A549 treated with AZD2906 at 1 μM for 4 hours (cell line): ENCODE measurements around the gene CCL5. TPM values are rescaled to one million over a fixed set of nuclear protein-coding genes. Genes with fewer than 3 reads are reported as not detected.

ENCODE experiments used
- total RNA-seq: library from RNA; stranded (reverse); fragments of 200-300 nt; extraction: Qiagen RNA extraction; gene quantifications from 5 replicates; pipeline ENCODE4 v1.2.3, GENCODE V29; 2022

CCL5 gene
- total RNA-seq = 0.79 to 1.5 TPM (median 1.2 TPM) in 5 replicates

DNA sequence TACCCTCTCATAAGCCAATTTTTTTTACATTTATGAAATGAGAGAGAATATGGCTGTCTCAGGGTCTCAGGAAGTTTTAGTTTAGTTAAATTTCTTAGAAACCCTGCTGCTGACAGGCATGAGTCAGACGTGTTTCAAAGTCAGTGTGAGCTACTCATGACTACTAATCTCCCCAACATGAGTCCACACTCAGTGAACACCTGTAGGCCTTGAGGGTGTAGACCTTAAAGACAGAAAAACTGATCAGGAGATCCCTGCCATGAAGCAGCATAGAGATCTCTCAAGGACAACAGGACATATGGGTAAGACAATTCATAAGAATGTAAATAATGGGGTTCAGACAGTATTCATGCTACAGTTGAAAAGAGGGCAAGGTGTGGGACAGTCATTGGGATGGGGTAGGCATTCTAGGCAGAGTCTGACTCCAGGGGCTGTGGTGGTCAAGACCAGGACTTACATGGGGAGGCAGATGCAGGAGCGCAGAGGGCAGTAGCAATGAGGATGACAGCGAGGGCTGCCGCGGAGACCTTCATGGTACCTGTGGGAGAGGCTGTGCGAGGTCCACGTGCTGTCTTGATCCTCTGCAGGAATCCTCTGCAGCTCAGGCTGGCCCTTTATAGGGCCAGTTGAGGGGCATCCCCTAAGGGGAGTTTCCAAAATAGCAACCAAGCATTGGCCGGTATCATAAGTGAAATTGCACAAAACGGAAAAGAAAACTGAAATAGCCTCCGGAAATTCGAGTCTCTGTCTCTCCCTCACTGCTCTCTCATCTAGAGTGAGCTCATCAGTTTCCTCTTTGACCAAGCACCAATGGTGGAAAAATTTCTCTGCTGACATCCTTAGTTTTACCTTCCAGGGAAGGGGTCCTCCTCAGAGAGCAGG, at the start of gene CCL5:
TSS of gene CCL5 (minus strand) at position 588 of the 882 bp plus-strand sequence.

DNA sequence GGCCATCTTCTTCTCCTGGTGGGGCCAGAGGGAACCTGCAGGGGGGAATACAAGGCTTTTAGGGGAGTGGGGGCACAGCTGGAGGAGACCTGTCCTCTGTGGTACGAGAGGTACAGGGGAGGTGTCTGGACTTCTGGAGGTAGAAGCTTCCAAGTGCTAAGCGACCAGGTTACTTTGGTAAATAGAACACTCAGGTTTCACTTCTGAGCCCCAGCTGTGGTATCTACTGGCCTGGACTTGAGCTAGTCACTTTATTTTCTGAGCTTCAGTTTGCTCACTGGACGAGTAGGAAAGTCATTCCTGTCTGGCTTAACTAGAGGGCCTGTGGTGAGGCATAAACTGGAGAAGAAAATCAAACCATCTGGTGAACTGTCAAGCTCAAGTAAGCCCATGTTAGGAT, 11.4 kb downstream of the CCL5 start, which contains the start of gene HEATR9:
TSS of gene HEATR9 (minus strand) at position 155 of the 400 bp plus-strand sequence. CDS start at position 6, 149 bp downstream.

Other genes with a start within 250 kb of the CCL5 start
- 0.07 to 0.30 TPM (median 0.13 TPM) in 5 replicates for gene RASL10B, start 148.7 kb downstream of the CCL5 start, total RNA-seq
- gene GAS2L2, start 127.1 kb downstream of the CCL5 start, total RNA-seq = 0.07 to 0.09 TPM (median 0.08 TPM) in 5 replicates
- gene C17orf50, start 119.5 kb downstream of the CCL5 start, total RNA-seq = 0.12 to 0.53 TPM (median 0.26 TPM) in 5 replicates
- 4.9 to 8.4 TPM (median 7.1 TPM) in 5 replicates for gene MMP28, start 84.7 kb downstream of the CCL5 start, total RNA-seq
- 190 to 214 TPM (median 208 TPM) in 5 replicates for gene TAF15, start 70.9 kb downstream of the CCL5 start, total RNA-seq
- not detected in 5 replicates for gene HEATR9, start 11.5 kb downstream of the CCL5 start, total RNA-seq
- gene RDM1, start 50.4 kb upstream of the CCL5 start, total RNA-seq = 2.6 to 3.9 TPM (median 3.4 TPM) in 5 replicates
- not detected in 5 replicates for gene LYZL6, start 63.4 kb upstream of the CCL5 start, total RNA-seq
- not detected in 5 replicates for gene CCL16, start 101.1 kb upstream of the CCL5 start, total RNA-seq
- gene CCL14, start 106.4 kb upstream of the CCL5 start, total RNA-seq = not detected in 5 replicates
- not detected in 5 replicates for gene CCL15, start 121.2 kb upstream of the CCL5 start, total RNA-seq
- not detected in 5 replicates for gene CCL23, start 137.6 kb upstream of the CCL5 start, total RNA-seq
- not detected in 5 replicates for gene CCL18, start 183.9 kb upstream of the CCL5 start, total RNA-seq
- not detected in 5 replicates for gene CCL3, start 209.8 kb upstream of the CCL5 start, total RNA-seq
- gene CCL4, start 223.5 kb upstream of the CCL5 start, total RNA-seq = 0.09 TPM in 1 of 5 replicates, not detected in the others